IMR-90 (cell line): ENCODE measurements around the gene APH1A. TPM values are rescaled to one million over a fixed set of nuclear protein-coding genes. Genes with fewer than 3 reads are reported as not detected.

Experiments
- ATAC-seq: fragments of 200-7000 bp; cut with Tn5 transposase; 2 replicates; pipeline ENCODE4 v1.9.1; 2020; ENCODE audit warnings: low read depth, mild to moderate bottlenecking, moderate library complexity
- BruUV-seq: library from RNA; stranded (reverse); fragments of 400-500 nt; replicated peaks from 2 replicates; lab custom pipeline; 2021; lab: Mats Ljungman, UMichigan
- CTCF ChIA-PET: fragments of 300-600 bp; formaldehyde crosslinking; extraction: SDS; loops from one replicate; lab custom pipeline; 2021; ENCODE audit warnings: antibody characterized with exemption; lab: Yijun Ruan, JAX
- POLR2A ChIA-PET: fragments of 300-600 bp; sonication (Branson Sonifier 250); formaldehyde crosslinking; loops from one replicate; lab custom pipeline; 2022; ENCODE audit warnings: antibody characterized with exemption; ENCODE audit not compliant: unreplicated experiment; lab: Charles Lee
- DNase-seq: peaks from one replicate; pipeline ENCODE4 v3.0.0; 2013
- H2AFZ ChIP-seq: replicated peaks from 2 replicates; pipeline ENCODE3; 2013; ENCODE audit warnings: low read length, mild to moderate bottlenecking; ENCODE audit not compliant: poor library complexity
- H2AK5ac ChIP-seq: 2 replicates; pipeline ENCODE4 v1.6.1; 2013; ENCODE audit warnings: low read depth, low read length, inconsistent platforms
- H2AK9ac ChIP-seq: replicated peaks from 2 replicates; pipeline ENCODE3; 2013; ENCODE audit warnings: mild to moderate bottlenecking, low read depth, low read length, moderate library complexity; ENCODE audit not compliant: poor library complexity
- H2BK120ac ChIP-seq: 2 replicates; pipeline ENCODE4 v1.6.1; 2013; ENCODE audit warnings: low read depth, low read length, inconsistent platforms
- H2BK15ac ChIP-seq: 3 replicates; pipeline ENCODE4 v1.6.1; 2013; ENCODE audit warnings: low read depth, low read length, inconsistent platforms
- H2BK20ac ChIP-seq: 2 replicates; pipeline ENCODE4 v1.6.1; 2013; ENCODE audit warnings: low read depth, mild to moderate bottlenecking, inconsistent platforms, low read length, moderate library complexity
- H2BK5ac ChIP-seq: 2 replicates; pipeline ENCODE4 v1.6.1; 2013; ENCODE audit warnings: mild to moderate bottlenecking, low read depth, low read length, inconsistent platforms; ENCODE audit not compliant: poor library complexity, severe bottlenecking
- H3K14ac ChIP-seq: replicated peaks from 2 replicates; pipeline ENCODE4 v1.6.1; 2013; ENCODE audit warnings: low read depth, low read length, inconsistent platforms
- H3K18ac ChIP-seq: 2 replicates; pipeline ENCODE4 v1.6.1; 2013; ENCODE audit warnings: low read depth, low read length, control low read depth
- H3K23ac ChIP-seq: 2 replicates; pipeline ENCODE4 v1.6.1; 2013; ENCODE audit warnings: low read depth, low read length, inconsistent platforms
- H3K27ac ChIP-seq: 2 replicates; pipeline ENCODE4 v1.5.1; 2013; ENCODE audit warnings: mild to moderate bottlenecking, control low read depth, low read length; ENCODE audit not compliant: insufficient read depth
- H3K27me3 ChIP-seq: 2 replicates; pipeline ENCODE4 v1.6.1; 2013; ENCODE audit warnings: low read length; ENCODE audit not compliant: control insufficient read depth, insufficient read depth
- H3K36me3 ChIP-seq: 2 replicates; pipeline ENCODE4 v1.6.1; 2013; ENCODE audit warnings: low read length, mixed read lengths; ENCODE audit not compliant: control insufficient read depth, insufficient read depth
- H3K4ac ChIP-seq: 2 replicates; pipeline ENCODE4 v1.6.1; 2013; ENCODE audit warnings: low read depth, low read length, inconsistent platforms
- H3K4me1 ChIP-seq: 2 replicates; pipeline ENCODE4 v1.6.1; 2013; ENCODE audit warnings: low read length, mixed read lengths; ENCODE audit not compliant: control insufficient read depth, insufficient read depth
- H3K4me2 ChIP-seq: 2 replicates; pipeline ENCODE4 v1.6.1; 2013; ENCODE audit warnings: low read depth, mild to moderate bottlenecking, control low read depth, low read length, moderate library complexity
- H3K4me3 ChIP-seq: 2 replicates; pipeline ENCODE4 v1.5.1; 2013; ENCODE audit warnings: low read depth, mild to moderate bottlenecking, control low read depth, low read length, moderate library complexity; ENCODE audit not compliant: insufficient read depth
- H3K56ac ChIP-seq: 2 replicates; pipeline ENCODE4 v1.6.1; 2013; ENCODE audit warnings: low read length, inconsistent platforms; ENCODE audit not compliant: insufficient read depth; ENCODE audit errors: extremely low read depth
- H3K79me1 ChIP-seq, 2 experiments: 2 replicates each; pipeline ENCODE4 v1.6.1; 2013; ENCODE audit warnings: low read length in 2 of 2, inconsistent platforms in 1 of 2, low read depth in 1 of 2
- H3K9ac ChIP-seq: 2 replicates; pipeline ENCODE4 v1.6.1; 2013; ENCODE audit warnings: low read depth, low read length, control low read depth
- H3K9me1 ChIP-seq: 2 replicates; pipeline ENCODE4 v1.6.1; 2013; ENCODE audit warnings: low read length, inconsistent platforms; ENCODE audit not compliant: insufficient read depth
- H3K9me3 ChIP-seq: 2 replicates; pipeline ENCODE4 v1.6.1; 2013; ENCODE audit warnings: low read length; ENCODE audit not compliant: control insufficient read depth, insufficient read depth
- H4K20me1 ChIP-seq: 2 replicates; pipeline ENCODE4 v1.6.1; 2013; ENCODE audit warnings: low read length, inconsistent platforms; ENCODE audit not compliant: insufficient read depth
- H4K5ac ChIP-seq: 2 replicates; pipeline ENCODE4 v1.6.1; 2013; ENCODE audit warnings: mild to moderate bottlenecking, low read depth, low read length, control low read depth
- H4K8ac ChIP-seq, 2 experiments: 2 replicates each; pipeline ENCODE4 v1.6.1; 2013; ENCODE audit warnings: low read depth in 2 of 2, low read length in 2 of 2, control low read depth in 1 of 2, inconsistent platforms in 1 of 2
- H4K91ac ChIP-seq: 2 replicates; pipeline ENCODE4 v1.6.1; 2013; ENCODE audit warnings: low read depth, low read length, inconsistent platforms; ENCODE audit not compliant: insufficient read depth
- BHLHE40 ChIP-seq: fragments of 150-350 bp; IDR thresholded peaks from 2 replicates; pipeline ENCODE4 v1.6.1; 2016; ENCODE audit warnings: mild to moderate bottlenecking, low read depth, low read length
- CTCF ChIP-seq: conservative IDR thresholded peaks from 2 replicates; pipeline ENCODE4 v1.5.1; 2012; ENCODE audit warnings: mild to moderate bottlenecking, low read depth, low read length, improper control_type of control experiment
- FOS ChIP-seq: fragments of 150-350 bp; IDR thresholded peaks from 2 replicates; pipeline ENCODE4 v1.6.1; 2016; ENCODE audit warnings: low read depth, low read length
- MAZ ChIP-seq: IDR thresholded peaks from 2 replicates; pipeline ENCODE4 v1.6.1; 2012; ENCODE audit warnings: low read depth, mild to moderate bottlenecking, low read length, improper control_type of control experiment, moderate library complexity, borderline replicate concordance
- MXI1 ChIP-seq: IDR thresholded peaks from 2 replicates; pipeline ENCODE4 v1.6.1; 2012; ENCODE audit warnings: low read depth, mild to moderate bottlenecking, low read length, moderate library complexity, borderline replicate concordance
- NFE2L2 ChIP-seq: fragments of 150-350 bp; IDR thresholded peaks from 2 replicates; pipeline ENCODE4 v1.6.1; 2016; ENCODE audit warnings: low read depth, mild to moderate bottlenecking, low read length
- POLR2A ChIP-seq: IDR thresholded peaks from 2 replicates; pipeline ENCODE4 v1.6.1; 2012; ENCODE audit warnings: mild to moderate bottlenecking, low read depth, low read length
- RAD21 ChIP-seq: IDR thresholded peaks from 2 replicates; pipeline ENCODE4 v1.6.1; 2012; ENCODE audit warnings: low read length, improper control_type of control experiment
- WGBS, 2 experiments: methylation state at CpG; one replicate each; pipeline versions ENCODE4 v1.1.5 to v1.1.7; 2013; ENCODE audit warnings: missing lambda C conversion rate in 2 of 2; ENCODE audit not compliant: insufficient read length in 1 of 2; ENCODE audit errors: extremely low coverage in 2 of 2; 5-methylcytosine and 5-hydroxymethylcytosine counted together
- dilution Hi-C: fragments of 300-500 bp; cut with HindIII; formaldehyde crosslinking; loops from one replicate; pipeline ENCODE4 v1.14.3; 2018; ENCODE audit warnings: low sequenced_read_pairs; ENCODE audit not compliant: unreplicated experiment
- in situ Hi-C: fragments of 300-500 bp; cut with MboI; formaldehyde crosslinking; loops from 3 replicates; pipeline ENCODE4 v1.14.3; 2019; ENCODE audit warnings: low sequenced_read_pairs, inconsistent platforms, mixed read lengths
- intact Hi-C: fragments of 100-400 bp; cut with micrococcal nuclease; formaldehyde crosslinking; loops from 2 replicates; pipeline ENCODE4 v1.10.0; 2022
- polyA plus RNA-seq, 3 experiments: library from polyadenylated mRNA; depleted of rRNA; stranded (reverse); fragments of >200 nt; gene quantifications; 2 replicates each; pipeline ENCODE4 v1.2.3, GENCODE V29; 2012; ENCODE audit warnings: low replicate concordance in 1 of 3
- total RNA-seq: library from RNA; depleted of rRNA; stranded (reverse); fragments of >200 nt; gene quantifications from 2 replicates; pipeline ENCODE4 v1.2.3, GENCODE V29; 2012

Gene APH1A
- total and polyA plus RNA-seq, 2 of the 4 experiments (the other 2 are of a cell fraction), result 62.0 to 94.2 TPM

- H2AK9ac ChIP-seq, result peak within 1 kb of the TSS; percentile 97
- ChIA-PET POLR2A (no interaction called here), CTCF (no interaction called here)
- H3K27me3 ChIP-seq, result no peaks in the 10 kb centered on the region
- dilution Hi-C loops (no loop called here), intact Hi-C loops (loop anchor here (5.0 kb wide), 1 partner anchor 46 kb away; the partner anchor contains the start of gene CIART), in situ Hi-C loops (no loop called here)
- H3K36me3 ChIP-seq, result no peaks in the 10 kb centered on the region
- H2AK5ac ChIP-seq, result peak within 1 kb of the TSS; percentile 72
- peak within 1 kb of the TSS; percentile 84 for H3K27ac ChIP-seq
- H3K9ac ChIP-seq, result peak within 1 kb of the TSS; percentile 95
- peak within 1 kb of the TSS; percentile 43; the same call in 1 of the 2 replicates for H4K5ac ChIP-seq
- TF ChIP-seq NFE2L2 (no peak), FOS (peak; percentile 85), MAZ (peak; percentile 83; the same call in 1 of the 2 replicates), MXI1 (peak; percentile 56; the same call in 1 of the 2 replicates), CTCF (0 out of 2 replicates have a peak, but pooled peaks have one; percentile 3), RAD21 (no peak), BHLHE40 (peak; percentile 56; the same call in 1 of the 2 replicates), POLR2A (peak; percentile 96)
- peak within 1 kb of the TSS; percentile 82 for H3K4ac ChIP-seq
- no peaks in the 10 kb centered on the region for H3K9me3 ChIP-seq
- WGBS, 2 experiments, result 0% methylated on average over 1 of the region's 33 CpGs; no CpG with 5 or more reads in 1 of the 2 experiments
- H3K79me1 ChIP-seq, result peaks cover 0 to 28% of the 10 kb centered on the region in 2 experiments; a peak in 2 of 4 replicates
- H3K4me1 ChIP-seq, result 0 out of 2 replicates have a peak, but pooled peaks cover 3% of the 10 kb centered on the region
- no peaks in the 10 kb centered on the region for H3K9me1 ChIP-seq
- H2BK20ac ChIP-seq, result peak within 1 kb of the TSS; percentile 12
- peak within 1 kb of the TSS; percentile 30 for H3K18ac ChIP-seq
- H2BK15ac ChIP-seq, result peak within 1 kb of the TSS; percentile 38; the same call in 1 of the 3 replicates
- peak within 1 kb of the TSS; percentile 55 to 84 for H4K8ac ChIP-seq
- H3K14ac ChIP-seq, result peak within 1 kb of the TSS; percentile 97
- peak within 1 kb of the TSS; percentile 67 for H3K4me3 ChIP-seq
- H2BK120ac ChIP-seq, result peak within 1 kb of the TSS; percentile 43; the same call in 1 of the 2 replicates
- peak within 1 kb of the TSS; percentile 99 for H3K23ac ChIP-seq
- H4K20me1 ChIP-seq, result no peaks in the 10 kb centered on the region; the same call in 1 of the 2 replicates
- H3K56ac ChIP-seq, result peak within 1 kb of the TSS; percentile 92
- peak within 1 kb of the TSS; percentile 97 for H2AFZ ChIP-seq
- ATAC-seq (peak; percentile 94), DNase-seq (peak; percentile 100)
- no TSS peak for BruUV-seq
- H3K4me2 ChIP-seq, result peak within 1 kb of the TSS; percentile 94
- H4K91ac ChIP-seq, result peak within 1 kb of the TSS; percentile 85
- peak within 1 kb of the TSS; percentile 70 for H2BK5ac ChIP-seq
These were observed 32.8 kb downstream of the APH1A start, which contains the start of gene ANP32E for GRCh38 chr1:150235852-150236613. Gene ANP32E, minus strand, starts transcription at chr1:150236112. Its CDS starts 326 bp downstream, at chr1:150235786.
